Adrenal gland (tissue), 5 donors: ENCODE measurements around the gene TAS2R46.

Experiments used
- POLR2A ChIP-seq, 2 donors: fragments of 450-650 bp; IDR thresholded peaks; one replicate each; pipeline ENCODE4 v1.6.1; 2017; ENCODE audit warnings: antibody characterized with exemption in 2 of 2, mild to moderate bottlenecking in 2 of 2, moderate library complexity in 1 of 2
- TF ChIP-seq, protein P1 (sequence below), 6 experiments: fragments of 450-650 bp in 4 of 6; fragments of 200-600 bp in 2 of 6; sonication (generic) in 1 of 6; IDR thresholded peaks; 1 replicate in 5 of 6; 2 replicates in 1 of 6; pipeline versions ENCODE4 v1.5.1 to v1.8.0; 2016 to 2021; ENCODE audit warnings: antibody characterized with exemption in 6 of 6, mild to moderate bottlenecking in 2 of 6, moderate library complexity in 1 of 6
- donor health status: DM: no; HTN: no; CAD: no.

DNA sequence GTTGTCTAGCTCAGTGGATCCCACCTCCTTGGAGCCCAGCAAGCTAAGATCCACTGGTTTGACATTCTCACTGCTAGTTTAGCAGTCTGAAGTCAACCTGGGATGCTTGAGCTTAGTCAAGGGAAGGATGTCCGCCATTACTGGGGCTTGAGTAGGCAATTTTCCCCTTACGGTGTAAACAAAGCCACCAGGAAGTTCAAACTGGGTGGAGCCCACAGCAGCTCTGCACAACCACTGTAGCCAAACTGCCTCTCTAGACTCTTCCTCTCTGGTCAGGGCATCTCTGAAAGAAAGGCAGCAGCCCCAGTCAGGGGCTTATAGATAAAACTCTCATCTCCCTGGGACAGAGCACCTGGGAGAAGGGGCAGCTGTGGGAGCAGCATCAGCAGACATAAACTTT, 46.8 kb upstream of the TAS2R46 start:
- TF ChIP-seq, protein P1, sequence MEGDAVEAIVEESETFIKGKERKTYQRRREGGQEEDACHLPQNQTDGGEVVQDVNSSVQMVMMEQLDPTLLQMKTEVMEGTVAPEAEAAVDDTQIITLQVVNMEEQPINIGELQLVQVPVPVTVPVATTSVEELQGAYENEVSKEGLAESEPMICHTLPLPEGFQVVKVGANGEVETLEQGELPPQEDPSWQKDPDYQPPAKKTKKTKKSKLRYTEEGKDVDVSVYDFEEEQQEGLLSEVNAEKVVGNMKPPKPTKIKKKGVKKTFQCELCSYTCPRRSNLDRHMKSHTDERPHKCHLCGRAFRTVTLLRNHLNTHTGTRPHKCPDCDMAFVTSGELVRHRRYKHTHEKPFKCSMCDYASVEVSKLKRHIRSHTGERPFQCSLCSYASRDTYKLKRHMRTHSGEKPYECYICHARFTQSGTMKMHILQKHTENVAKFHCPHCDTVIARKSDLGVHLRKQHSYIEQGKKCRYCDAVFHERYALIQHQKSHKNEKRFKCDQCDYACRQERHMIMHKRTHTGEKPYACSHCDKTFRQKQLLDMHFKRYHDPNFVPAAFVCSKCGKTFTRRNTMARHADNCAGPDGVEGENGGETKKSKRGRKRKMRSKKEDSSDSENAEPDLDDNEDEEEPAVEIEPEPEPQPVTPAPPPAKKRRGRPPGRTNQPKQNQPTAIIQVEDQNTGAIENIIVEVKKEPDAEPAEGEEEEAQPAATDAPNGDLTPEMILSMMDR (IDR thresholded peaks at IDR 0.05), result no peak
- no peak for TF ChIP-seq POLR2A (IDR thresholded peaks at IDR 0.05)
